ENCODE measurements around the gene PSRC1.

Gene PSRC1

DNA sequence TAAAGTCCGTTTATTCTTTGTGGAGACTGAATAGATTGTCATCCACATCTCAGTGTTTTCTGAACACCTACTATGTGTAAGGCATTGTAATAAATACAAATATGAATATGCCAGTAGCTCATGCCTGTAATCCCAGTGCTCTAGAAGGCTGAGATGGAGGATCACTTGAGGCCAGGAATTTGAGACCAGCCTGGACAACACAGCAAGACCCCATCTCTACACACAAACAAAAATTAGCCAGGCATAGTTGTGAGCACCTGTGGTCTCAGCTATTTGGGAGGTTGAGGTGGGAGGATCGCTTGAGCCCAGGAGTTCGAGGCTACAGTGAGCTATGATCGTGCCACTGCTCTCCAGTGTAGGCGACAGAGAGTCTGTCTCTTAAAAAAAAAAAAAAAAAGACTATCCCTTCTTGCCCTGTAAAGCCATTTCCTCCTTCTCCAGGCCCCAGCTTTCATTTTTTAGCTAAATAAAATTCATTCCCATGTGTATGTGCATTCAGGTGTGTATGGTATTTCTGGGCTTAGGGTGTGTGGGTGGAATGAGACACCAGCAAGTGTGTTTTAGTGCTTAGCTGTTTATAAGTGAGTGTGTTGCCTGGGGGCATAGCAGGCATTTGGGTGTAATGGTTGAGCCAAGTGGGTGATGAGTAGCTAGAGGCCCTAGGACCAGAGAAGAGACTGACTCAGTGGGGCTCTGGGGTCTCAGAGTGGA lies 25.8 kb downstream of the PSRC1 start:
- no peak for TF ChIP-seq CTCF (IDR thresholded peaks at IDR 0.05; ENCODE audit: control insufficient read depth, extremely low read depth, insufficient read depth)
- no peak overlapping the region for H3K4me3 ChIP-seq (ENCODE audit: low read depth, low read length)
- no peak for DNase-seq (ENCODE audit: low read depth)

DNA sequence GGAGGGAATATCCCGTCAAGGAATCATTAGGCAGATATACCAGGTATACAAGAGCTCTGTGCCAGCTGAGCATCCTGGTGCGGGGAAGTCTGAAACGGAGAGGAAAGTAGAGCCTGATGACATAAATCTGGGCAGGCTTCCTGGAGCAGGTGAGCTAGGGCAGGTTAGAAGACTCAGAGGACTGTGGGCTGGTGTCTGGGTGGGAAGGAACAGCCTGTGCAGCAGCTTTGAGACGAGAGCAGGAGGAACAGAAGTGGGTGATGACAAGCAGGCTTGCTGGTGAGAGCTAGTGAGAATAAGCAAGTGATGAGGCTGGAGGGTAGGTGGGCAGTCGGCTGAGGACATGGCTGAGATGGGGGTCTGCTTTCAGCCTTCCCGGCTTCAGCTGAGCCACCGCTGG lies 26.9 kb downstream of the PSRC1 start:
- no peak overlapping the region for H3K4me3 ChIP-seq (ENCODE audit: low read depth, low read length)
- TF ChIP-seq CTCF (IDR thresholded peaks at IDR 0.05; ENCODE audit: control insufficient read depth, extremely low read depth, insufficient read depth): no peak
- DNase-seq (ENCODE audit: low read depth): no peak

- H3K4me3 ChIP-seq (ENCODE audit: low read depth, low read length): no peak overlapping the region
- TF ChIP-seq CTCF (IDR thresholded peaks at IDR 0.05; ENCODE audit: control insufficient read depth, extremely low read depth, insufficient read depth): no peak
- no peak for DNase-seq (ENCODE audit: low read depth)
Observed at GRCh38 chr1:109255678-109256077, 27.3 kb downstream of the PSRC1 start.

DNA sequence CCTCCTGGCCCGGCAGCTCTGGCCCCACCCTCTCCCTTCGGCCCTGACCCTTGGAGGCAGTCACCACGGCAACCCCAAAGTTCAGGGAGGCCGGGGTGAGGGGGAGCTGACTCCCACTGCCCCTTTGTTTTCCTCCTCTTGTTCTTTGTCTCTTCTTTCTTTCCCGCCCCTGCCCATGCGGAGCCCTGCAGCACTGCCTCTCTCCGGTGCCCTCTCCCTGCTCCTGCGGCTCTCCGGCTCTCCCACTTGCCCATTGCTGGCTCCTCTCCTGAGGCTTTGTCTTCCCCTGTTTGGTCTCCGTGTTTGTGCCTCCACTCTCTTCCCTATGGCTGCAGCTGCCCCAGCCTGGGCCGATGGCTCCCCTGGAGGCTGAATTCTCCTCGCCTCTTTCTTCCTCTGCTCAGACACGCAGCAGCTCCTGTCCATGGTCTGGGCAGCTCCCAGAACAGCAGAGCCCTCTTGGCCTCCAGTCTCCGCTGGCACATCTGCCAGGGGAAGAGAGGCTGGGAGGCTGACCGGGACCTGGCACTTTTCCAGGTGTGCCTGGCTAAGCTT lies 27.8 kb downstream of the PSRC1 start:
- no peak for TF ChIP-seq CTCF (IDR thresholded peaks at IDR 0.05; ENCODE audit: control insufficient read depth, extremely low read depth, insufficient read depth)
- no peak for DNase-seq (ENCODE audit: low read depth)
- no peak overlapping the region for H3K4me3 ChIP-seq (ENCODE audit: low read depth, low read length)

- no peak for TF ChIP-seq CTCF (IDR thresholded peaks at IDR 0.05; ENCODE audit: control insufficient read depth, extremely low read depth, insufficient read depth)
- no peak overlapping the region for H3K4me3 ChIP-seq (ENCODE audit: low read depth, low read length)
- no peak for DNase-seq (ENCODE audit: low read depth)
Observed at GRCh38 chr1:109254621-109255096, 28.3 kb downstream of the PSRC1 start.

- no peak for DNase-seq (ENCODE audit: low read depth)
- H3K4me3 ChIP-seq (ENCODE audit: low read depth, low read length): no peak overlapping the region
- no peak for TF ChIP-seq CTCF (IDR thresholded peaks at IDR 0.05; ENCODE audit: control insufficient read depth, extremely low read depth, insufficient read depth)
Observed at GRCh38 chr1:109253803-109254620, 28.9 kb downstream of the PSRC1 start.

All from LNCaP clone FGC (cell line).